C1 segment of cervical spinal cord (tissue), 14 donors: ENCODE results near the gene ARMC3.

ENCODE experiments used
- DNase-seq, 14 donors: peaks; one replicate each; lab custom pipeline; 2025; lab: John Stamatoyannopoulos, UW

ARMC3 gene

GRCh38 chr10:22990443-22990842 lies 62.6 kb downstream of the ARMC3 start:
- no peak for DNase-seq

- DNase-seq = no peak
Observed at GRCh38 chr10:22992075-22992474, 64.2 kb downstream of the ARMC3 start.

- DNase-seq = peak in 1 of 14 donors; percentile 24
Observed at GRCh38 chr10:22992621-22993020, 64.8 kb downstream of the ARMC3 start.

- no peak for DNase-seq
Observed at GRCh38 chr10:22993314-22993713, 65.5 kb downstream of the ARMC3 start.

- peak in 4 of 14 donors; percentile 5 to 31 (median 14) for DNase-seq
Observed at GRCh38 chr10:22997096-22997495, 69.2 kb downstream of the ARMC3 start.

- no peak for DNase-seq
Observed at GRCh38 chr10:22998091-22998490, 70.2 kb downstream of the ARMC3 start.

GRCh38 chr10:22999942-23000341 lies 72.1 kb downstream of the ARMC3 start:
- DNase-seq = no peak

- no peak for DNase-seq
Observed at GRCh38 chr10:23001901-23002516, 74.2 kb downstream of the ARMC3 start.

GRCh38 chr10:23005150-23005549 lies 77.3 kb downstream of the ARMC3 start:
- no peak for DNase-seq

GRCh38 chr10:23013581-23014335 lies 85.9 kb downstream of the ARMC3 start:
- no peak for DNase-seq

GRCh38 chr10:23015021-23015707 lies 87.3 kb downstream of the ARMC3 start:
- DNase-seq = no peak

- DNase-seq = no peak
Observed at GRCh38 chr10:23016636-23017035, 88.8 kb downstream of the ARMC3 start.

- DNase-seq = no peak
Observed at GRCh38 chr10:23019633-23020032, 91.8 kb downstream of the ARMC3 start.

GRCh38 chr10:23021430-23021829 lies 93.6 kb downstream of the ARMC3 start:
- no peak for DNase-seq

- DNase-seq = no peak
Observed at GRCh38 chr10:23024002-23024401, 96.1 kb downstream of the ARMC3 start.

GRCh38 chr10:23031318-23031717 lies 103.5 kb downstream of the ARMC3 start:
- DNase-seq = no peak

GRCh38 chr10:23034790-23035189 lies 106.9 kb downstream of the ARMC3 start:
- DNase-seq = no peak

GRCh38 chr10:23035569-23035968 lies 107.7 kb downstream of the ARMC3 start:
- no peak for DNase-seq

- peak in 5 of 14 donors; percentile 15 to 45 (median 27) for DNase-seq
Observed at GRCh38 chr10:23037152-23037551, 109.3 kb downstream of the ARMC3 start.

- DNase-seq = peak in 12 of 14 donors; percentile 2 to 66 (median 45)
Observed at GRCh38 chr10:23037561-23037960, 109.7 kb downstream of the ARMC3 start.

- no peak for DNase-seq
Observed at GRCh38 chr10:23038172-23038571, 110.3 kb downstream of the ARMC3 start.

- DNase-seq = no peak
Observed at GRCh38 chr10:23040002-23040401, 112.1 kb downstream of the ARMC3 start.

- DNase-seq = no peak
Observed at GRCh38 chr10:23046027-23046426, 118.2 kb downstream of the ARMC3 start.
